ENCODE results near the gene ZNF593OS.

DNA sequence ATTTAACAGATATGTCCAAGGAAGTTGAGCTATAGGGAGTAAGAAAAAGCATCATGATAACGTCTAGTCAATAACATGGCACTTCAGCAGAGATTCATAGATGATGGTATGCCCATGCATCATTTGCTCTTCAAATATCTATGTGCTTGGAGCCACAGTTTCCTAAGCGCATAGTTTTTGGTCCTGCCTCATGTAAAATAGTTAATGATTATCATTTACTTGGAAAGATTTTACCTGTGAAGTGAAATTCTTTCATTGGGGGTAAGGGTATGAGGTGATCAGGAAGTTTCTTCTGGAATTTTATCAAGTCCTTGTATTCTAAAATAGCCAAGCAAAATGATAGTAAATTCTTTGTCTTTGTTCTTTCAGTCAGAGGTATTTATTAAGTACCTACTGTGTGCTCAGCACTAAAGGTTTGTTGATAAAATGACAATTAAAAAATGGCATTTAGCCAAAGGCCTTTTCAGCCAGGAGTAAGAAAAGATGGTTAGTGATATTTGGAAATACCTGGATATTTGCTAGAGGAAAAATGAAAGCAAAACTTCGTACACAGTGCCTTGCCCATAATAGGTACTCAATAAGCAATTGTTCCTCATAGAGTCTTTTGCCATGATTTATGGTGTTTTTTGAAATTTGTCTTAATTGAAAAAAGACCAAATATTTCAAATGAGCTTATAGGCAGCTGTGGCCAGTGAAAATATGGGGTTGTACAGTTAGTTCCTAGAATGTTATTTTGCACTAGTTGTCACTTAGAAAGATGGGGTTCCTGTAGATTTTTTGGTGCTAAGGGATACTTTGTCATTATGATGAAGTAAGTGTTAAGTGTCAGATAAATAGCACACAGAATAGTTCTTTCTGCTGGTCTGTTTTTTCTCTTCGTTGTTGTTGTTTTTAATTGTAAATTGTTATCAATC, 47.0 kb downstream of the ZNF593OS start:
- no peak for TF ChIP-seq CTCF (IDR thresholded peaks at IDR 0.05)
- TF ChIP-seq EZH2 (IDR thresholded peaks at IDR 0.05; ENCODE audit: borderline replicate concordance, insufficient read depth, low read depth, low read length, poor library complexity, severe bottlenecking) = no peak
